GM18505 (cell line): ENCODE results near the gene SLC9A3.

Experiments
- ATAC-seq: cut with Tn5 transposase; IDR thresholded peaks from one replicate; pipeline ENCODE4 v1.9.1; 2021; ENCODE audit not compliant: unreplicated experiment
- POLR2A ChIP-seq: IDR thresholded peaks from 4 replicates; pipeline ENCODE4 v1.6.1; 2011; ENCODE audit warnings: borderline replicate concordance; ENCODE audit not compliant: insufficient read depth, insufficient read length; ENCODE audit errors: extremely low read depth

Gene SLC9A3

GRCh38 chr5:531749-532315, 7.6 kb upstream of the SLC9A3 start:
- no peak for TF ChIP-seq POLR2A
- ATAC-seq = no peak

- TF ChIP-seq POLR2A = no peak
- no peak for ATAC-seq
Measured at GRCh38 chr5:531101-531748, 7.0 kb upstream of the SLC9A3 start.

GRCh38 chr5:530001-530955, 6.0 kb upstream of the SLC9A3 start:
- TF ChIP-seq POLR2A = no peak

GRCh38 chr5:528629-529511, 4.6 kb upstream of the SLC9A3 start:
- TF ChIP-seq POLR2A = no peak
- ATAC-seq = no peak

More at GRCh38 chr5:530001-530955, 6.0 kb upstream of the SLC9A3 start:
- no peak for ATAC-seq

DNA sequence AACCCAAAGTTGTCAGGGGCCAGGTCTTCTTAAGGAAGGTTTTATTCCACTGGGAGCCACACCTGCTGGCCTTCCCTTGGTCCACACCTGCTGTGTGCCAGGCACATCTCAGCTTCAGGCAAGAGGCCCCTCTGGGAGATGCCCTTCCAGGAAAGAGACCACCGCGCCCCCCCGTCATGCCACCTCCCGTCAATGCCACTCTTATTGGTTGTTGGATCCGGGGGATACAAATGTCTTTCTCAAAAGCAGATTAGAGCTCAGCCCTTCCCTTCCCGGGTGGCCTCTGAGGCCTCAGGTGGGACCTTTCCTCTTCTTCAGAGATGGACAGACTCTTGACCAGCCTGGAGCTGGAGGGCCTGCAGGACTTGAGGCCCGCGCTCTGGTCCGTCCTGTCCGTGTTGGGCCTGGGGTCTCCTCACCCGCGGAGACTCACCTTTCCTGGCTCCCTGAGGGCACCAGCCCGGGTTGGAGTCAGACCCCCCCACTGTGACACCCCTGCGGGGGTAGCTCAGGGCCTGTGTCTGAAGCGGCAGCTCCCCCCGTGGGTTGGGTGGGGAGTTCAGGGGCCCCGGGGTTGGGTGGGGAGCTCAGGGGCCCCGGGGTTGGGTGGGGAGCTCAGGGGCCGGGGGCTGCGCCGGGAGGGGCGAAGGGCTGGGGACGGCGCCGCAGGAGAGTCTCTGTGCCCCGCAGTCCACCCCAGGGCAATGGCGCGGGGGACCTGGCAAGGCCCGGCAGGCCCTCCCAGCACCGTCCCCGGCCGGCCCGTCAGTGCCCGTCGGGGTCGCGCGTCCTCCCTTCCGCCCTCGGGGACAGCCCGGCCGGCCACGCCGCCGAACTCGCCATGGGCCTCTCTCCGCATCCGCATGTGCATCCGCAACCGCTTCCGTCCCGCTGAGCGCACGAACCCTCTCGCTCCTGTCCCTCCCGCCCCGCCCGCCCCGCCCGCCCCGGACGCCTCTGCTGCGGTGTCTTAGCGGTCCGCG, 3.7 kb upstream of the SLC9A3 start:
- no peak for ATAC-seq
- TF ChIP-seq POLR2A = no peak

DNA sequence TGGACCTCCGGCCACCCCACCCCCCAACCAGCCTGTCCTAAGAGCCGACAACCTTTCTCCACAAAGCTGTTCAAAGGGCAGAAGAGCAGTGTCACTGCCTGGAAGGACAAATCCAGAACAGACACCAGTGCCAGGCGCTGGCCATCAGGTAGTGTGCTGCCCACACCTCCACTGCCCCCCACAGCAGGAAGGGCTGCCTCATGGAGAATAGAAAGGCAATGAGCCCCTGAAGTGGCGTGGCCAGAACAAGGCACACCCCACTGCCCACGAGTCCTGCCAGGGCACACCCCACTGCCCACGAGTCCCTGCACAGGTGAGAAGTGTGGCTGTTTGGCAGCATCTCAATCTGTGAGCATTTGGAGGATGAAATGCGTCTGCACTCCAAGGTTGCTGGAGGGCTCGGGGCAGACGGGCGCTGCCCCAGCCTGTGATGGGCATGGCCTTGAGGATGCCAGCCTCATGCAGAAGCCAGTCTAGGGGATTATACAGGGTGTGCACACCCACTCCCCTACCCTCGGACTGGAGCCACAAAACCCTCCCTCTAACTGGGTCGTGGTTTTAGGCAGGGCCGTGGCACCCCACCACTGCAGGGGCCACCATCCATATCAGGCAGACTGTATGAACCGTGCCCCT, 2.3 kb upstream of the SLC9A3 start:
- no peak for ATAC-seq

GRCh38 chr5:525916-526315, 1.7 kb upstream of the SLC9A3 start:
- ATAC-seq = no peak
- no peak for TF ChIP-seq POLR2A

More for the DNA sequence above, 2.3 kb upstream of the SLC9A3 start:
- no peak for TF ChIP-seq POLR2A

DNA sequence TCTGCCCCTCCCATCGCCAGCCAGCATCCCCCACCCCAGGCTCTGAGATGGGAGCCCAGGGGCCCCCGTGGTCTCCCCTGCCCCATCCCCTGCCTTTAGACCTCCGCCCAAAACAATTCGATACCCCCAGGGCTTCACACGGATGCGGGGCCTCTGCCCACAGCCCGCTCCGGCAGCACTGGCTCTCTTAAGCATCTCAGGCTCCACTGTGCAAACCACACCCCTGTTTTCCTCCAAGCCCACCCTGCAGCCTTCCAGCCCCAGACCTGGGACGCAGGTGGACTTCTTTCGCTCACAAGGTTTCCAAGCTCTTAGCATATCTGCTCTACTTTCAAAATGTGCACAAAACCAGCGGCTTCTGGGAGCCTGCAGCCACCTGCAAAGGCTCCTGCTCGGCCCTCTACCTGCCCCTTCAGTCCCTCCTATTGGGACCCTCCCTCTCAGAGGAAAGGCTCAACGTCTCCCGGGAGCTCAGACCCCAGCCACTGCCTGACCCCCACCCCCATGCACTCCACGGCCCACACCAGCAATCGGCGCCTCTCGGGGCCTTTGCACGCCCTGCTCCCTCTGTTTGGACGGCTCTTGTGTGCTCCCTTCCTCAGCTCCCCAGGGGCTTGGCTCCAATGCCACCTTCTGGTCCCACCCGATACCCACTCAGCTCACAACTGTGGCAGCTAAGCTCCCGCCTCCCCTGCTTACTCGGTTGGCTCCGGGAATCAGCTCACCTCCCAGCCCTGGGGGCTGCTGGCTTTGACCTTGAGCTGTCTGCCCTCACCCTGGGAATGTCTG, 918 bp upstream of the SLC9A3 start:
- no peak for TF ChIP-seq POLR2A
- no peak for ATAC-seq

DNA sequence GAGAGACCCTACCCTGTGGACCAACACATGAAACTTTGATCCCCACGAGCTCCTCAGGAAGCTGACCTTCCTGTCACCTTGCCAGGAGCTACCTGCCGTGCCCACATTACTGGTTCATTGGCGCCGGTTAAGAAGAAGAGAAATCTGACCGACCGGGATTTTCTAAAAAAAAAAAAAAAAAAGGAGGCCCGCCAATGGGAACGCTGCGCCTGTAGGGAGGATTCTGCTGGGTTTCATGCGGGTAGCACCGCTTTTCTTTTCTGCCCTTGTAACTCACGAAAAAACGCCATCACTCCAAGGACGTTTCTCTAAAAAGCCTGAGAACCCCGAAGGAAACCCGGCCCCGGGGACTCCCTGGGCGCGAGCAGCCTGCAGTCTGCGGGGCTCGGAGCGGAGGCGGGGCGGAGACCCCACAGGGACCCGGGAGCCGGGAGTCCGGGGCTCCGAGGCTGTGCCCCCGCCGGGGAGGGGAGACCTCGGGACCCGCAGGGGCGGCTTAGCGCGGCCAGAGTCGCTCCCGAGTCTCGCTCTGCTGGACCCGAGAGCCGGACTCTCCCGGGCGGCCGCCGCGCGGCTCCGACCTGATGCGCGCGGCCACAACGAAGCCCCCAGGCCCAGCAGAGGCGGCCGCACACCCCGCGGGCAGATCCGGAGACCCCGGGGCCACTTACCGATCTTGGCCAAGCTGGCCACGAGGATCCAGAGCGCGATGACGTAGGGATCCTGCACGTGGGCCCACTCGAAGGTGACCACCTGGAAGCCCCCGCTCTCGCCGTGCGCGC, 617 bp downstream of the SLC9A3 start:
- TF ChIP-seq POLR2A = no peak
- ATAC-seq = no peak

GRCh38 chr5:522899-523440, 1.3 kb downstream of the SLC9A3 start:
- ATAC-seq = no peak
- no peak for TF ChIP-seq POLR2A

DNA sequence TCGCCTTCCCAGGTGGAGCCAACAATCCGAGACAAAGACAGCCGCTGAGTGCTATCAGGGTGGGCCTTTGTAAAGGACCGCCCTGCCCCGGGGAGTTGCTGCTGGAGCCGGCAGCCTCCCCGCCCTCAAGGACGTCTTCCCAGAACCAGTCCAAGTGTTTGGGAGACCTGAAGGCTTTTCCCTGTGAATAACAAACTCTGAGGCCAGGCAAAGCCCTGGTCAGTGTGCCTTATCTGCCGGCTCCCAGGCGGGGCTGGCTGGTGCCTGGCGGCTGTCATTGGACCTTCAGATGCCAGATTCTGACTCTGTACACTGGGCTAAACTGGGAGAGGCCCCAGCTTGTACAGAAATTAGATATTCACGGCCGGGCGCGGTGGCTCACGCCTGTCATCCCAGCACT, 2.1 kb downstream of the SLC9A3 start:
- ATAC-seq = no peak
- no peak for TF ChIP-seq POLR2A
